NCI-H748 treated with DMSO at 0.1 percent for 48 hours (cell line): ENCODE data around the gene PLXDC2.

Experiments used
- DNase-seq: peaks from one replicate; lab custom pipeline; 2025; lab: John Stamatoyannopoulos, UW

Gene PLXDC2

GRCh38 chr10:19815731-19816410, 361 bp upstream of the PLXDC2 start:
- DNase-seq = no peak

DNA sequence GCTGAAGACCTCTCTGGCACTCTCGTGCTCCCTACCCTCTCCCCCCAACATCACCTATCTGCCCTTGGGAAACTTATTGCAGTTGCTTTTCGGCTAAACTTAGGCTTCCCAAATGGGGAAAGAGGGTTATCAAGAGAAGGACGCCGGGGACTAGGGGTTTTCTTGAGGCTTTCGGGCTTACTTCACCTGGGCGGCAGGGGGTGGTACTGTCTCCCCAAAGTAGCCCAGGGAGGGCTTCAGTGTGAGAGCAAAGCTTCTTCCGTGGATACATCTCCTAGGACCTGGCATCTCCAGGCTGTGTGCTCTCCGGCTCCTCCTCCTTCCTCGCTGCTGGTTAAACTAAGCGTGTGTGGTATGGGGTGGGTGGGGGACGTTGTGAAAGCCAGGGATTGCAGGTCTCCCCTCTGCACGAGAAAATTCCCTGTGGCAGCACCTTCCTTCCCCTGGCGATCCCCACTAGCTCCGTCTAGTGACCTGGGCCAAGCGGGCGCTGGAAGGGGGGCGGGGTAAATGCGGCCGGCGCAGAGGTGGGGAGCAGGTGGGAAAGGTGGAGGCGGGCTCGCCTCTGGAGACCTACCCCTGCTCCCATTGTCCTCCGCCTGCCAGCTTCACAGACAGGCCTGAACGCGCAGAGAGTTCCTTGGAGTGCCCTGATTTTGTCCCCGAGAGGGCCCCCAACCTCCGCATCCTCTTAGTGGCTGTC, 1.1 kb downstream of the PLXDC2 start:
- DNase-seq = no peak

DNA sequence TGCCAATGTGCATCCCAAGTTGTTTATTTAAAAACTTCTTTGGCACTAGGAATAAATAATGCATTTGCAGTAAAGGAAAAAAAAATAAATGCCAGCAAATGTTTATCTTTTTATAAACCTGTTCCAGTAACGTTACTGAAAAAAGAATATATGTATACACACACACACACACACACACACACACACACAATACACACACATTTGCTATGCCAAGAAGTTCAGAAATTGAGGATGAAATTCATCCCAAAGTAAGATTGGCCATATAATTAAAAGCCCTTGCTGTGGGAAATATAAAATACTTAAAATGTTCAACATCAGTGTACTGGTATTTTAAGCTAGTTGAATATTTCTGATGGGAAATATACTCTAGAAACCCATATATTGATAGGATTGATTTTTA, 2.6 kb downstream of the PLXDC2 start:
- DNase-seq = no peak

DNA sequence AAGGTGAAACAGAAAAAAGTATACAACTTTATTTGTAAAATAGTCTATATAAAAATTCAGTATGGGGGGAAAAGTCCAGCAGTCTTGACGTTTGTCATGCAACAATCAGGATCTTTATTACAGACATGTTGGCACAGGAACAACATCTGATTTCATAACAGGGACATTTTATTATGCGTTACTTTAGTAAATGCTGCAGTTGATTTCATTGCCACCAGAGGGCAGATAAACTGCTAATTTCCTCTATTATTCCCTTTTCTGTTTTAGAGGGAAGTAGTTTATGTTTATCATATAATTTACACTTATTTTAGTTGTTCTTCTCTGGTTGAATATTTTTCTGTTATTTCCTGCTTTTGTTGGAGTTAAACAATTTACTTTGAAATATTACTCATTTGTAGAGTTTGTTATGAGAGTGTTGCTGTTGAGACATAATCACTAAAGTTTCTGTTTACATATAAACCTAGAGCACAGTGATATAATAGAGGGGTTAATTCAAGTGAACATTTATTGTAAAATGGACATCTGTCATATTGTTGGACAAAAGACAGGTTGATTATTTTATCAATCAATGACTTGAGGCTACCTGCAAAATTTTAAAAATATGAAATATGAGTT, 3.3 kb downstream of the PLXDC2 start:
- DNase-seq = peak; percentile 15

- no peak for DNase-seq
Measured at GRCh38 chr10:19824381-19825342, 8.4 kb downstream of the PLXDC2 start.

DNA sequence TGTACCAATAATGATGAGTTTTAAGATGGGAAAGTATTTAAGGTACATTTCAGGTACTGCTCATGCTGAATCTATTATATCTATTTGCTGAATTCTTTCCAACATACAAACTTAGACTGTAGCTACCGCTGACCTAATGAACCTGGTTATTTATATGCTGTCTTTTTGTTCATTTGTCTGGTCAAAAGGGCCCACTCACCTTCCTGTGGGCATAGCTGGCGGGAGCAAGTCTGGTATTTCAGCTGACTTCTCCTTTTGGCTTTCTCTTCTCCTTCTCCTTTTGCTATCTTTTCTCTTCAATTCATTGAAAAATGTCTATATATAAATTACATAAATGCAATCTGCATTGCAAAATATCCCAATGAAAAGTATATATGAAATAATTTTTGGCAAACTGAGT, 9.5 kb downstream of the PLXDC2 start:
- no peak for DNase-seq

- no peak for DNase-seq
Measured at GRCh38 chr10:19826712-19827111, 10.5 kb downstream of the PLXDC2 start.

DNA sequence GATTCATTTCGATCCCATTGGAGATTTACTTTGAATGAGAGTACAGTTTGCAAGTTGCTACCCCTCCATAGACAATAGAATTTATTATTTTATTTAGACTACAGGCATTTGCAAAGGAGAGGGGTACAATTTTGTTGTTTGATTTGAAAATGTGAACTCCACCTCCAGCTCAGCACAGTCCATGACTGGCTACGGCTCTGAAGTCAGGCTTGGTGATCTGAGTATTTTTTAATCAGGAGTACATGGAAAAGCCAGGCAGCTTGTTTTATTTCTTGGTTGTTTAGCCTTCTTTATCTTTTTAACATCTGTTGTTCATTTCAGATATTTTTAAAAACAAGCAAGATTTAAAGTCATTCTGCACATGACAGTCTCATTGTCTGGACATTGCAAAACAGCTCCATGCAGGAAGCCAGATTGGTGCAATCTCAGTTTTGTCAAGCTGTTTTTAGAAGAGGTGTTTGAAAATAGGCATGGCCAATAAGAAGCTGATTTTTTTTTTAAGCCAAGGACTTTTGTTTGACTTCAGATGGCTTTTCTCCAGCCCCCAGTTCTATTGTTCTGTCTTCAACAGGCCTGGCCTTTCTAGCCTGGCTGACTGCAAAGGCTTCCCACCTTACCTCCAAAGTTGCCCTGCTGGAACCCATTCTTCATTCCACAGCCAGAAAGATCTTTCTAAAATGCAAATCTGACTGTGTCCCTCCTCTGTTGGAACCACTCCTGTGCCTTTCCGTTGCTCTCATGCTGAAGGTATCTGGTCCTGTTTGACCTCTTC, 12.2 kb downstream of the PLXDC2 start:
- no peak for DNase-seq

- DNase-seq = no peak
Measured at GRCh38 chr10:19832699-19833098, 16.5 kb downstream of the PLXDC2 start.

DNA sequence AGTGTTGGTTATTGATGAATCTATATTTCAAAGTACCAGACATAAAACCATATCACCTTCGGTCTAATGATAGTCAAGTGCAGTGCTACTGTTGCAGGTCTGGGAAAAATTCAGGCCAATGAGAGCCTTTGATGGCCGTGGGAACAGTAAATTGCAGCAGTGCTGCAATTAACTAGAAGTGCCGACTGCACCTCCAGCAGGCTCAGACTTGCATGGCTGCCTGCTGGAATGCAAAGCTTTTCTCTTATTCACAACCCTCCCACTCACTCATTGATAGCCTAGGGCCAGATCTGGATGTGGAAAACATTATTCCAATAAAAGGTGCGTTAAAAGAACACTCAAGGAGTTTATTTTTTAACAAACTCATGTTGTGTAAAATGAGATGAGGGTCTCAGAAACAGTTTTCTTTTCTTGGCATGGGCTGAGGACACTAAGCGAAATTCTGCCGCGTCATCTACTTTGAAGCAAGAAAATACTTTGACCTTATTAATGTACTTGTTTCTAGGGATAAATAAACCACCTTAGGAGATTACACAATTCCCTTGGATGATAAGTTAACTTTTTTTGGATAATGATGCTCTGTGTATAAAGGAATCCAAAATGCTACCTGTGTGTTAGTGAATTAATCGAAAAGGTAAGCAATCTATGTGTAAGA, 17.1 kb downstream of the PLXDC2 start:
- DNase-seq = no peak

- no peak for DNase-seq
Measured at GRCh38 chr10:19835952-19836351, 19.7 kb downstream of the PLXDC2 start.

DNA sequence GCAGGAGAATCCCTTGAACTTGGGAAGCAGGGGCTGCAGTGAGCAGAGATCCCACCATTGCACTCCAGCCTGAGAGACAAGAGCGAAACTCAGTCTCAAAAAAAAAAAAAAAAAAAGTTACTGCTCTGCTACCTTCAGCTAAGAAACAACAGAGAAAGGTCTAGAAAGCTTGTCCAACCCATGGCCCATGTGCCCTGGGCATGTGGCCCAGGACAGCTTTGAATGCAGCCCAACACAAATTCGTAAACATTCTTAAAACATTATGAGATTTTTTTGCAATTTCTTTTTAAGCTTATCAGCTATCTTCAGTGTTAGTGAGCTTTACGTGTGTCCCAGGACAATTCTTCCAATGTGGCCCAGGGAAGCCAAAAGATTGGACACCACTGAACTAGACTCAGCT, 22.9 kb downstream of the PLXDC2 start:
- DNase-seq = no peak

DNA sequence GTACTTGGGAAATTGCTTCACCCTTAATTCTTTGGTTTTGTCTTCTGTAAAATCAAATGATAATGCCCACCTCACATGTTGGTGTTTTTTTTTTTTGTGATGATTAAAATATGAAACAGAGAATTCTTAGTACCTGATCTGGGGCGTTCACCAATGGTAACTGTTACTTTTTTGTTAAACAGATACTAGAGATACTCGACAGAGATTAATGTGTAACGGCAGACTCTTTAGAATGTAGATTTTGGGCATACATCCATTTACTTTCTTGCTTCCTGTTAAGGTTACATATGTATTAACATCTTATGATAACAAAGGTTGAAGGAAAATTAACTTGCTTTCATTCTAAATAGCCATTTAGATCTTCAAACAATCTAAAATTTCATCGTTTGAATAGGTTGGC, 23.3 kb downstream of the PLXDC2 start:
- DNase-seq = no peak

DNA sequence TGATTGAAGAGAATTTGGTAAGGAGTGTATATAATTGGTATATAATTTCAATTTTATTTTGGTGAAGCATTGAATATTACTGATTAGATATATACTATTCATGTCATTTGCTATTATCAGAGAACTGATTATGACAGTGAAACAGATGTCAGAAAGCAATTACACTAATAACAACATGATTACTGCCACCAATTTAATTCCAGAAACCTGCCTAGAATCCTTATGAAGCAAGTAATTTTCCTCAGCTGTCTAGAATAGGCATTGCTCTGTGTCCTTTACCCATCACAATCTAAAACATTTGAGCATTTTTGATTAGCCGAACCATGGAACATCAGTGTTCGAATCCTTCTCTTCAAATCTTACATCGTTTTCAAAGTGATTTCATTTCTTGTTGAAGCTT, 24.5 kb downstream of the PLXDC2 start:
- no peak for DNase-seq

DNA sequence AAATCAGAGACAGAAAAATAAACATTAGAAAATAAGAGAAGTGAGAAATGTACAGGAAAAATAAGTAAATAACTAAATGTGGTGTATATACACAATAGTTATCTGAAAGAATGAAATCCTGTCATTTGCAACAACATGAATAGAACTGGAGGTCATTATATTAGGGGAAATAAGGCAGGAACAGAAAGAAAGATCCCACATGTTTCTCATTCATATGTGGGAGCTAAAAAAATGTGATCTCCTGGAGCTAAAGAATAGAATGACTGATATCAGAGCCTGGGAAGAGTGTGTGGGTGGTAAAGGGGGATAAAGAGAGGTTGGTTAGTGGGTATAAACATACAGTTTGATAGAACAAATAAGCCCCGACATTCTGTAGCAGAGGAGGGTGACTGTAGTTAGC, 27.3 kb downstream of the PLXDC2 start:
- no peak for DNase-seq

DNA sequence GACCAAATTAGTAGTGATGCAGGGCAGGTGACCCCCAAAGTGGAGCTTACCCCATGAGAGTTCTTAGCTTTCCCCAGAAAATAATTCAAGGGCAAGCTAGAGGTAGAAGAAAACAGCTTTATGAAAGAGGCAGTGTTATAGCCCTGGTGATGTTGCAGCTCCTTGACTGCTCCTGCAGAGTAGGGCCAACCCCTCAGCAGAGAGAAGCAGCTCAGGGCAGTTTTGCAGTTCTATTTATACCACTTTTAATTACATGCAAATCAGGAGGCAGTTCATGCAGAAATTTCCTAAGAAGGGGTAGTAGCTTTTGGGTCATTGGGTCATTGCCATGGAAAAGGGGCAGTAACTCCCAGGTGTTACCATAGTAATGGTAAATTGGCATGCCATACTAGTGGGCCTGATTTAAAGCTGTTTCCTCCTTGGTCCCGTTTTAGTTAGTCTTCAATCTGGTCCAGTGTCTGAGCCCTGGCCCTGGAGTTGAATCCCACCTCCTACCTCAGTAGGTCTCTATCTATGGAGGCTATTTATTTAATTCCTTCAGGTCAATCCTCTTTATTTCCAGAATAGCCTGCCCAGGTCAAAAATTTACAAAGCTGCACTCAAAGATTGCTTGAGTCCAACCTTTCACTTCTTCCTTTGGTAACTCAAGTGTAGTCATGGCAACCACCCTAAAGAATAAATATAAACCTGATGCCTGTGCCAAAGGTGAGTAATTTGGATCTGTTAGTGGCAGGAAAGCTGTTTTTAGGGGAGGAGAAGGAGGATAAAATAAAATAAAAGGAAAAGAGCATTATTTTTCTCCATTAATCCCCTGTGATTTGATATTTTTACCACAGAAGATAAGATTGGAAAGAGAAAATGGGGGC, 29.5 kb downstream of the PLXDC2 start:
- no peak for DNase-seq

- no peak for DNase-seq
Measured at GRCh38 chr10:19847321-19847720, 31.1 kb downstream of the PLXDC2 start.

DNA sequence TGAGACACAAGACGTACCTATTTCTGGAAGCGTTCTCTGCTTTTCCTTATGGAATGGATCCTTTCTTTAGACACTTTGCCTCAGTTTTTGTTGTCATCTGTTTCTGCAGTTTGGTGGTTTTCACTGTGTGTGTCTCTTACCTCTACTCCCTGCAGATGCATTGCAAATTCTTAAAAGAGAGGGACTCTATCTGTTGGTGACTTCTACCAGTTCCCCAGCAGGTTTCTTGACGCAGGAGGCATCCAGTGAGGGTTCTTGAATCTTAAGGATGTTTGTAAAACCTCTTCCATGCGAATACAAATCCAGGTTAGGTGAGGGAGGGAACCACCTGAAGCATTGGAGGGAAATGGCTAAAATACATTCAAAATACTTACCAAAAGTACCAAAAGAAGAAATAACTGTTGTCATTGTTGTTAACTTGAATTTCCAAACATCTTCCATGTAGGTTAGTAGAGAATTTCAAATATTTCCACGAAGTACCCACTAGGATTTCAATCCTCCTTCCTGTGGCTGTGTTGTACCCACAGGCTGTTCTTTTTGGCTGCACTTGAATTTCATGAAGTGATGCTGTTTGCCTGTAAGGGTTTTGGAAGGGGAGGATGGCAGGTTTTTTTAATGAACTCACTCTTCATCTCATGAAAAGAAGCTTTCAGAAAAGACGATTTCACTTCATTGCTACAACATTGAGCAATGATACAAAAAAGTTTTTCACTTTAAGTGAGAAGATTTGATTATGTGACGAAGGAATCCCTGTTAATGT, 32.2 kb downstream of the PLXDC2 start:
- no peak for DNase-seq

- DNase-seq = no peak
Measured at GRCh38 chr10:19853831-19854230, 37.6 kb downstream of the PLXDC2 start.
